ENCODE results near the gene ZC3H12C. TPM values are rescaled to one million over a fixed set of nuclear protein-coding genes. Genes with fewer than 3 reads are reported as not detected.
"Not testable (repeated sequence)": the region's sequence is repeated elsewhere in the genome, so short reads cannot be mapped to it uniquely, and the experiment has no call there.

The ZC3H12C gene
- polyA plus RNA-seq, 1 donor: 20.0 TPM

- Histone ChIP-seq H3K9me3 (ENCODE audit: control insufficient read depth, low read depth, low read length) (no peaks in the 10 kb centered on the region), H3K27me3 (ENCODE audit: control insufficient read depth, insufficient read depth, low read length) (no peaks in the 10 kb centered on the region), H3K36me3 (ENCODE audit: control insufficient read depth, insufficient read depth, low read length) (no peaks in the 10 kb centered on the region), H3K4me1 (ENCODE audit: control insufficient read depth, insufficient read depth, low read length) (no peaks in the 10 kb centered on the region), H3K27ac (ENCODE audit: low read length) (no peak overlapping the region), H3K4me3 (ENCODE audit: low read length) (no peak overlapping the region)
- no CpG with 5 or more reads among the region's 4 CpGs for WGBS (ENCODE audit: insufficient coverage, low lambda C conversion rate)
- DNase-seq: no peak
These were observed 85.9 kb downstream of the ZC3H12C start for GRCh38 chr11:110179064-110179463.

- no CpG with 5 or more reads among the region's 5 CpGs for WGBS (ENCODE audit: insufficient coverage, low lambda C conversion rate)
- no peak overlapping the region for H3K27ac ChIP-seq (ENCODE audit: low read length)
- H3K4me3 ChIP-seq (ENCODE audit: low read length): no peak overlapping the region
- H3K9me3 ChIP-seq (ENCODE audit: control insufficient read depth, low read depth, low read length): no peaks in the 10 kb centered on the region
- H3K27me3 ChIP-seq (ENCODE audit: control insufficient read depth, insufficient read depth, low read length): no peaks in the 10 kb centered on the region
- no peaks in the 10 kb centered on the region for H3K4me1 ChIP-seq (ENCODE audit: control insufficient read depth, insufficient read depth, low read length)
- no peaks in the 10 kb centered on the region for H3K36me3 ChIP-seq (ENCODE audit: control insufficient read depth, insufficient read depth, low read length)
- DNase-seq: no peak
These were observed 89.7 kb downstream of the ZC3H12C start for GRCh38 chr11:110182886-110183285.

- WGBS (ENCODE audit: insufficient coverage, low lambda C conversion rate): no CpG with 5 or more reads among the region's 7 CpGs
- H3K27ac ChIP-seq (ENCODE audit: low read length): no peak overlapping the region
- no peaks in the 10 kb centered on the region for H3K36me3 ChIP-seq (ENCODE audit: control insufficient read depth, insufficient read depth, low read length)
- H3K9me3 ChIP-seq (ENCODE audit: control insufficient read depth, low read depth, low read length): no peaks in the 10 kb centered on the region
- DNase-seq: no peak
- no peak overlapping the region for H3K4me3 ChIP-seq (ENCODE audit: low read length)
- H3K4me1 ChIP-seq (ENCODE audit: control insufficient read depth, insufficient read depth, low read length): no peaks in the 10 kb centered on the region
- H3K27me3 ChIP-seq (ENCODE audit: control insufficient read depth, insufficient read depth, low read length): no peaks in the 10 kb centered on the region
These were observed 91.3 kb downstream of the ZC3H12C start for GRCh38 chr11:110184456-110184855.

GRCh38 chr11:110185121-110185591 is 92.0 kb downstream of the ZC3H12C start:
- no peak overlapping the region for H3K27ac ChIP-seq (ENCODE audit: low read length)
- DNase-seq: no peak
- no CpG with 5 or more reads among the region's 3 CpGs for WGBS (ENCODE audit: insufficient coverage, low lambda C conversion rate)
- H3K4me1 ChIP-seq (ENCODE audit: control insufficient read depth, insufficient read depth, low read length): no peaks in the 10 kb centered on the region
- H3K27me3 ChIP-seq (ENCODE audit: control insufficient read depth, insufficient read depth, low read length): no peaks in the 10 kb centered on the region
- no peaks in the 10 kb centered on the region for H3K9me3 ChIP-seq (ENCODE audit: control insufficient read depth, low read depth, low read length)
- no peaks in the 10 kb centered on the region for H3K36me3 ChIP-seq (ENCODE audit: control insufficient read depth, insufficient read depth, low read length)
- no peak overlapping the region for H3K4me3 ChIP-seq (ENCODE audit: low read length)

- no peak overlapping the region for H3K27ac ChIP-seq (ENCODE audit: low read length)
- DNase-seq: no peak
- H3K4me3 ChIP-seq (ENCODE audit: low read length): no peak overlapping the region
- H3K9me3 ChIP-seq (ENCODE audit: control insufficient read depth, low read depth, low read length): no peaks in the 10 kb centered on the region
- H3K27me3 ChIP-seq (ENCODE audit: control insufficient read depth, insufficient read depth, low read length): no peaks in the 10 kb centered on the region
- H3K4me1 ChIP-seq (ENCODE audit: control insufficient read depth, insufficient read depth, low read length): no peaks in the 10 kb centered on the region
- WGBS (ENCODE audit: insufficient coverage, low lambda C conversion rate): no CpG with 5 or more reads among the region's 7 CpGs
- no peaks in the 10 kb centered on the region for H3K36me3 ChIP-seq (ENCODE audit: control insufficient read depth, insufficient read depth, low read length)
These were observed 92.4 kb downstream of the ZC3H12C start for GRCh38 chr11:110185599-110185998.

- WGBS (ENCODE audit: insufficient coverage, low lambda C conversion rate): 100% methylated on average over 1 of the region's 5 CpGs
- Histone ChIP-seq H3K9me3 (ENCODE audit: control insufficient read depth, low read depth, low read length) (no peaks in the 10 kb centered on the region), H3K36me3 (ENCODE audit: control insufficient read depth, insufficient read depth, low read length) (no peaks in the 10 kb centered on the region)
These were observed 93.3 kb downstream of the ZC3H12C start for GRCh38 chr11:110186456-110186855.

GRCh38 chr11:110186867-110187266 is 93.7 kb downstream of the ZC3H12C start:
- no peaks in the 10 kb centered on the region for H3K36me3 ChIP-seq (ENCODE audit: control insufficient read depth, insufficient read depth, low read length)
- no peaks in the 10 kb centered on the region for H3K9me3 ChIP-seq (ENCODE audit: control insufficient read depth, low read depth, low read length)
- no peaks in the 10 kb centered on the region for H3K27me3 ChIP-seq (ENCODE audit: control insufficient read depth, insufficient read depth, low read length)
- WGBS (ENCODE audit: insufficient coverage, low lambda C conversion rate): no CpG with 5 or more reads among the region's 4 CpGs
- no peaks in the 10 kb centered on the region for H3K4me1 ChIP-seq (ENCODE audit: control insufficient read depth, insufficient read depth, low read length)
- H3K4me3 ChIP-seq (ENCODE audit: low read length): no peak overlapping the region
- no peak for DNase-seq
- no peak overlapping the region for H3K27ac ChIP-seq (ENCODE audit: low read length)

More at GRCh38 chr11:110186456-110186855, 93.3 kb downstream of the ZC3H12C start:
- no peak overlapping the region for H3K27ac ChIP-seq (ENCODE audit: low read length)
- no peak overlapping the region for H3K4me3 ChIP-seq (ENCODE audit: low read length)
- no peaks in the 10 kb centered on the region for H3K4me1 ChIP-seq (ENCODE audit: control insufficient read depth, insufficient read depth, low read length)
- no peak for DNase-seq
- no peaks in the 10 kb centered on the region for H3K27me3 ChIP-seq (ENCODE audit: control insufficient read depth, insufficient read depth, low read length)

- Histone ChIP-seq H3K9me3 (ENCODE audit: control insufficient read depth, low read depth, low read length) (no peaks in the 10 kb centered on the region), H3K27ac (ENCODE audit: low read length) (no peak overlapping the region)
These were observed 94.5 kb downstream of the ZC3H12C start for GRCh38 chr11:110187731-110188130.

GRCh38 chr11:110190885-110191284 is 97.7 kb downstream of the ZC3H12C start:
- Histone ChIP-seq H3K27ac (ENCODE audit: low read length) (no peak overlapping the region), H3K27me3 (ENCODE audit: control insufficient read depth, insufficient read depth, low read length) (no peaks in the 10 kb centered on the region), H3K4me3 (ENCODE audit: low read length) (no peak overlapping the region), H3K4me1 (ENCODE audit: control insufficient read depth, insufficient read depth, low read length) (no peaks in the 10 kb centered on the region), H3K36me3 (ENCODE audit: control insufficient read depth, insufficient read depth, low read length) (no peaks in the 10 kb centered on the region), H3K9me3 (ENCODE audit: control insufficient read depth, low read depth, low read length) (no peaks in the 10 kb centered on the region)
- no peak for DNase-seq
- no CpG with 5 or more reads among the region's 1 CpG for WGBS (ENCODE audit: insufficient coverage, low lambda C conversion rate)

More at GRCh38 chr11:110187731-110188130, 94.5 kb downstream of the ZC3H12C start:
- Histone ChIP-seq H3K36me3 (ENCODE audit: control insufficient read depth, insufficient read depth, low read length) (no peaks in the 10 kb centered on the region), H3K4me1 (ENCODE audit: control insufficient read depth, insufficient read depth, low read length) (no peaks in the 10 kb centered on the region), H3K4me3 (ENCODE audit: low read length) (no peak overlapping the region), H3K27me3 (ENCODE audit: control insufficient read depth, insufficient read depth, low read length) (no peaks in the 10 kb centered on the region)
- no peak for DNase-seq
- WGBS (ENCODE audit: insufficient coverage, low lambda C conversion rate): no CpG with 5 or more reads among the region's 6 CpGs

GRCh38 chr11:110192604-110193282 is 99.6 kb downstream of the ZC3H12C start:
- H3K4me1 ChIP-seq (ENCODE audit: control insufficient read depth, insufficient read depth, low read length); H3K4me3 ChIP-seq (ENCODE audit: low read length); DNase-seq; H3K36me3 ChIP-seq (ENCODE audit: control insufficient read depth, insufficient read depth, low read length); H3K9me3 ChIP-seq (ENCODE audit: control insufficient read depth, low read depth, low read length); H3K27me3 ChIP-seq (ENCODE audit: control insufficient read depth, insufficient read depth, low read length); H3K27ac ChIP-seq (ENCODE audit: low read length): not testable (repeated sequence)
- no CpG with 5 or more reads among the region's 4 CpGs for WGBS (ENCODE audit: insufficient coverage, low lambda C conversion rate)

GRCh38 chr11:110194211-110194766 is 101.1 kb downstream of the ZC3H12C start:
- not testable (repeated sequence) for DNase-seq; H3K27me3 ChIP-seq (ENCODE audit: control insufficient read depth, insufficient read depth, low read length); H3K36me3 ChIP-seq (ENCODE audit: control insufficient read depth, insufficient read depth, low read length); H3K9me3 ChIP-seq (ENCODE audit: control insufficient read depth, low read depth, low read length); H3K27ac ChIP-seq (ENCODE audit: low read length); H3K4me3 ChIP-seq (ENCODE audit: low read length); H3K4me1 ChIP-seq (ENCODE audit: control insufficient read depth, insufficient read depth, low read length)
- WGBS (ENCODE audit: insufficient coverage, low lambda C conversion rate): no CpG with 5 or more reads among the region's 10 CpGs

All from large intestine (tissue), 3 donors.